B cell (primary cell): ENCODE measurements around the gene GPI.

Source experiments
- EZH2 ChIP-seq: IDR thresholded peaks from 2 replicates; pipeline ENCODE4 v1.6.1; 2012; ENCODE audit warnings: borderline replicate concordance, low read depth, mild to moderate bottlenecking, moderate library complexity, low read length; ENCODE audit not compliant: insufficient read depth, poor library complexity, severe bottlenecking
- TF ChIP-seq, protein P1 (sequence below): fragments of 200-600 bp; IDR thresholded peaks from one replicate; pipeline ENCODE4 v1.8.0; 2022; ENCODE audit warnings: antibody characterized with exemption, mild to moderate bottlenecking

DNA sequence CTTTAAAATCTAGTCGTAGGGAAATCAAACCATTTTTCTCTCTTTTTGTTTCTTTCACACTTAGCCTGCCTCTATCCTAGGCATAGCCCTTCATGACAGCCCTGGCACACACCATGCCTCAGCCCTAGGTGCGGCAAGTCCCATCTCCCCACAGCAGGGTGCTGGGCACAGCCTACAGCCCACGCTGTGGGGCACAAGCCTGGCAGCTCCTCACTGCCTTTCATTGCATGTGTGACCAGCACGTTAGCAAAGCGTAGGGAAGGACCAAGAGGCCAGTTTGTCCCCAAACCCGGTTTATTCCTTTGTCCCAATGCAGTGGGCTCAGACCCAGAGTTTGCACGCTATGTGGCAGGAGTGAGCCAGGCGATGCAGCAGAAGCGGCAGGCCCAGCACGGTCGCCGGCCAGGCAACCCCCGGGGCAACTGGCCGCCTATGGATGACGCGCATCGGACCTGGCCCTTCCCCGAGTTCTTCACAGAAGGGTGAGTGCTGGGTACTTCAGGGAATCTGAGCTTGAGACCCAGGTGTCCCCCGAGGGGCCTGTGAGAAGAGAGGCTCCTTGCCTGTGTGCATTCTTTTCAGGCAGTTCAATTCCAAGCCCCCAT, 17.3 kb upstream of the GPI start:
- TF ChIP-seq, protein P1, sequence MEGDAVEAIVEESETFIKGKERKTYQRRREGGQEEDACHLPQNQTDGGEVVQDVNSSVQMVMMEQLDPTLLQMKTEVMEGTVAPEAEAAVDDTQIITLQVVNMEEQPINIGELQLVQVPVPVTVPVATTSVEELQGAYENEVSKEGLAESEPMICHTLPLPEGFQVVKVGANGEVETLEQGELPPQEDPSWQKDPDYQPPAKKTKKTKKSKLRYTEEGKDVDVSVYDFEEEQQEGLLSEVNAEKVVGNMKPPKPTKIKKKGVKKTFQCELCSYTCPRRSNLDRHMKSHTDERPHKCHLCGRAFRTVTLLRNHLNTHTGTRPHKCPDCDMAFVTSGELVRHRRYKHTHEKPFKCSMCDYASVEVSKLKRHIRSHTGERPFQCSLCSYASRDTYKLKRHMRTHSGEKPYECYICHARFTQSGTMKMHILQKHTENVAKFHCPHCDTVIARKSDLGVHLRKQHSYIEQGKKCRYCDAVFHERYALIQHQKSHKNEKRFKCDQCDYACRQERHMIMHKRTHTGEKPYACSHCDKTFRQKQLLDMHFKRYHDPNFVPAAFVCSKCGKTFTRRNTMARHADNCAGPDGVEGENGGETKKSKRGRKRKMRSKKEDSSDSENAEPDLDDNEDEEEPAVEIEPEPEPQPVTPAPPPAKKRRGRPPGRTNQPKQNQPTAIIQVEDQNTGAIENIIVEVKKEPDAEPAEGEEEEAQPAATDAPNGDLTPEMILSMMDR, result no peak
- no peak for TF ChIP-seq EZH2
